ENCODE results near the gene NR0B2. TPM values are rescaled to one million over a fixed set of nuclear protein-coding genes. Genes with fewer than 3 reads are reported as not detected.

NR0B2 gene
- total and polyA plus RNA-seq, 2 of the 13 experiments (the other 11 are each of a cell fraction or from before 2014, with no cell fraction given), result 72.5 to 133 TPM

DNA sequence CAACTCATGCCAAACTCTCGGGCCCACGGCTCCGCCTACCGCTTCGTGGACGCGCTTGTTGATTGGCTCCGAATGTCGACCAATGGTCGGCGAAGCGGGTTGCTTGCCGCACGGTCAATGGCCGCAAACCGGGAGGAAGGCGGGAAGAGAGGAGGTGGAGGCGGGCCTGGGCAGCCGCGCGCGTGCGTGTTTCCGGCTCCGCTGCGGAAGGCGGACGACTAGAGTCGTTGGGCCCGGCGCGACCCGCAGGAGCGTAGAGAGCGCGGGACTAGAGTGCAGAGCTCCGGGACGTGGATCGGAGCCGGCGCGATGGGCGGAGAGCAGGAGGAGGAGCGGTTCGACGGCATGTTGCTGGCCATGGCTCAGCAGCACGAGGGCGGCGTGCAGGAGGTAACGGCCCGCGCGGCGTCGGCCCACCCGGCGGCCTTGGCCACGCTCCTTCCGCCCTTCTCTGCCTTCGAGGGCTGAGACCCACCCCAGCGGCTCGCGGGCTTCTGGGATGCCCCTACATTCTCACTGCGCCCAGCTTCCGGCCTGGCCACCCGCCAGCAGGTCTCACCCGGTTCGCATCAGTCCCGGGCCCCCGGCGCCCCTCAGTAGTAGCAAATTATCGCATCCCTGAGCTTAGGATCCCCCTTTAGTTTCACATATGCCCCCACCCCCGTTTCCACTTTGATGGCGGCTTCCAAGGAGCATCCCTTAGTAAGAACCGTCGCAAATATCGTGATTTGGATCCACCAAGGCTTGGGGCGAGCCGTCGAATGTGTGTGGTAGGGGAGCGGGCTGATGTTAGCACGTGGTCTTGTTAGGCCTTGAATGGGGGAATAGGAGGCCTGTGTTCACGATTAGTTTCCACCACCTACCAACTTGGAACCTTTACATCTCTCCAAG, 8.0 kb upstream of the NR0B2 start, which contains the start of gene NUDC (continued):
- TF ChIP-seq, protein P1, sequence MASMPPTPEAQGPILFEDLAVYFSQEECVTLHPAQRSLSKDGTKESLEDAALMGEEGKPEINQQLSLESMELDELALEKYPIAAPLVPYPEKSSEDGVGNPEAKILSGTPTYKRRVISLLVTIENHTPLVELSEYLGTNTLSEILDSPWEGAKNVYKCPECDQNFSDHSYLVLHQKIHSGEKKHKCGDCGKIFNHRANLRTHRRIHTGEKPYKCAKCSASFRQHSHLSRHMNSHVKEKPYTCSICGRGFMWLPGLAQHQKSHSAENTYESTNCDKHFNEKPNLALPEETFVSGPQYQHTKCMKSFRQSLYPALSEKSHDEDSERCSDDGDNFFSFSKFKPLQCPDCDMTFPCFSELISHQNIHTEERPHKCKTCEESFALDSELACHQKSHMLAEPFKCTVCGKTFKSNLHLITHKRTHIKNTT (CRISPR knock-in tag; IDR thresholded peaks at IDR 0.05), result no peak
- TF ChIP-seq SRSF4 (IDR thresholded peaks at IDR 0.05; ENCODE audit: low read depth, low read length, poor library complexity, severe bottlenecking), result no peak
- TF ChIP-seq IRF2 (CRISPR knock-in tag; IDR thresholded peaks at IDR 0.05), result no peak
- TF ChIP-seq ZC3H13 (CRISPR knock-in tag; IDR thresholded peaks at IDR 0.05), result peak; percentile 93; the same call in 1 of the 2 replicates
- TF ChIP-seq SP2 (CRISPR knock-in tag; IDR thresholded peaks at IDR 0.05), result peak; percentile 97
- peak; percentile 45; the same call in 1 of the 2 replicates for TF ChIP-seq ETV6 (CRISPR knock-in tag; conservative IDR thresholded peaks at IDR 0.05)
- TF ChIP-seq POLR2AphosphoS2 (IDR thresholded peaks at IDR 0.05; ENCODE audit: low read depth, low read length), result no peak
- TF ChIP-seq, protein P2, sequence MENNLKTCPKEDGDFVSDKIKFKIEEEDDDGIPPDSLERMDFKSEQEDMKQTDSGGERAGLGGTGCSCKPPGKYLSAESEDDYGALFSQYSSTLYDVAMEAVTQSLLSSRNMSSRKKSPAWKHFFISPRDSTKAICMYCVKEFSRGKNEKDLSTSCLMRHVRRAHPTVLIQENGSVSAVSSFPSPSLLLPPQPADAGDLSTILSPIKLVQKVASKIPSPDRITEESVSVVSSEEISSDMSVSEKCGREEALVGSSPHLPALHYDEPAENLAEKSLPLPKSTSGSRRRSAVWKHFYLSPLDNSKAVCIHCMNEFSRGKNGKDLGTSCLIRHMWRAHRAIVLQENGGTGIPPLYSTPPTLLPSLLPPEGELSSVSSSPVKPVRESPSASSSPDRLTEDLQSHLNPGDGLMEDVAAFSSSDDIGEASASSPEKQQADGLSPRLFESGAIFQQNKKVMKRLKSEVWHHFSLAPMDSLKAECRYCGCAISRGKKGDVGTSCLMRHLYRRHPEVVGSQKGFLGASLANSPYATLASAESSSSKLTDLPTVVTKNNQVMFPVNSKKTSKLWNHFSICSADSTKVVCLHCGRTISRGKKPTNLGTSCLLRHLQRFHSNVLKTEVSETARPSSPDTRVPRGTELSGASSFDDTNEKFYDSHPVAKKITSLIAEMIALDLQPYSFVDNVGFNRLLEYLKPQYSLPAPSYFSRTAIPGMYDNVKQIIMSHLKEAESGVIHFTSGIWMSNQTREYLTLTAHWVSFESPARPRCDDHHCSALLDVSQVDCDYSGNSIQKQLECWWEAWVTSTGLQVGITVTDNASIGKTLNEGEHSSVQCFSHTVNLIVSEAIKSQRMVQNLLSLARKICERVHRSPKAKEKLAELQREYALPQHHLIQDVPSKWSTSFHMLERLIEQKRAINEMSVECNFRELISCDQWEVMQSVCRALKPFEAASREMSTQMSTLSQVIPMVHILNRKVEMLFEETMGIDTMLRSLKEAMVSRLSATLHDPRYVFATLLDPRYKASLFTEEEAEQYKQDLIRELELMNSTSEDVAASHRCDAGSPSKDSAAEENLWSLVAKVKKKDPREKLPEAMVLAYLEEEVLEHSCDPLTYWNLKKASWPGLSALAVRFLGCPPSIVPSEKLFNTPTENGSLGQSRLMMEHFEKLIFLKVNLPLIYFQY (CRISPR knock-in tag; IDR thresholded peaks at IDR 0.05; ENCODE audit: borderline replicate concordance), result no peak
- no peak for TF ChIP-seq CEBPG (CRISPR knock-in tag; IDR thresholded peaks at IDR 0.05)
- TF ChIP-seq MAF1 (CRISPR knock-in tag; IDR thresholded peaks at IDR 0.05; ENCODE audit: borderline replicate concordance), result peak; percentile 46; the same call in 1 of the 2 replicates
- no peak for TF ChIP-seq MZF1 (CRISPR knock-in tag; IDR thresholded peaks at IDR 0.05; ENCODE audit: borderline replicate concordance)
- peak; percentile 85 for TF ChIP-seq HOXA3 (CRISPR knock-in tag; IDR thresholded peaks at IDR 0.05)
- peak; percentile 97 for TF ChIP-seq ZFX (CRISPR knock-in tag; IDR thresholded peaks at IDR 0.05; ENCODE audit: low read depth)
- no peak for TF ChIP-seq PAF1 (CRISPR knock-in tag; IDR thresholded peaks at IDR 0.05)
- no peak for TF ChIP-seq ZNF496 (CRISPR knock-in tag; IDR thresholded peaks at IDR 0.05; ENCODE audit: insufficient replicate concordance)
- TF ChIP-seq ZNF605 (CRISPR knock-in tag; IDR thresholded peaks at IDR 0.05), result peak; percentile 73
- TF ChIP-seq LCORL (IDR thresholded peaks at IDR 0.05), result no peak
- TF ChIP-seq LCORL (CRISPR knock-in tag; IDR thresholded peaks at IDR 0.05), result 0 out of 2 replicates have a peak, but pooled peaks have one; percentile 16
- TF ChIP-seq ZNF75D (CRISPR knock-in tag; IDR thresholded peaks at IDR 0.05; ENCODE audit: borderline replicate concordance), result 0 out of 2 replicates have a peak, but pooled peaks have one; percentile 83
- TF ChIP-seq NCOR1 (IDR thresholded peaks at IDR 0.05; ENCODE audit: borderline replicate concordance, low read length), result peak; percentile 24; the same call in 1 of the 2 replicates
- no peak for TF ChIP-seq KLF13 (CRISPR knock-in tag; IDR thresholded peaks at IDR 0.05)
- TF ChIP-seq POLR2G (IDR thresholded peaks at IDR 0.05; ENCODE audit: low read depth, low read length), result peak; percentile 89

All from HepG2 (cell line).